Mesendoderm (in vitro differentiated cells): ENCODE measurements around the gene MOCOS.

Experiments
- DNase-seq: peaks from one replicate; pipeline ENCODE4 v3.0.0; 2013
- H2AK5ac ChIP-seq: 2 replicates; pipeline ENCODE4 v1.6.1; 2013; ENCODE audit warnings: low read length, inconsistent platforms
- H2BK120ac ChIP-seq: 2 replicates; pipeline ENCODE4 v1.6.1; 2013; ENCODE audit warnings: low read depth, mild to moderate bottlenecking, low read length, moderate library complexity, mixed read lengths
- H2BK15ac ChIP-seq: replicated peaks from 2 replicates; pipeline ENCODE4 v1.6.1; 2013; ENCODE audit warnings: low read depth, mild to moderate bottlenecking, moderate library complexity
- H2BK5ac ChIP-seq: 2 replicates; pipeline ENCODE4 v1.6.1; 2013; ENCODE audit warnings: low read length, inconsistent platforms
- H3K18ac ChIP-seq: 2 replicates; pipeline ENCODE4 v1.6.1; 2013; ENCODE audit warnings: mild to moderate bottlenecking, low read length, mixed read lengths
- H3K23ac ChIP-seq: one replicate; pipeline ENCODE4 v1.6.1; 2013; ENCODE audit warnings: low read length
- H3K27ac ChIP-seq: 2 replicates; pipeline ENCODE4 v1.5.1; 2013; ENCODE audit warnings: low read depth, mild to moderate bottlenecking, inconsistent platforms, low read length, moderate library complexity
- H3K27me3 ChIP-seq: 2 replicates; pipeline ENCODE4 v1.6.1; 2013; ENCODE audit warnings: low read length, control low read depth, mild to moderate bottlenecking, inconsistent platforms; ENCODE audit not compliant: insufficient read depth, poor library complexity
- H3K36me3 ChIP-seq: 2 replicates; pipeline ENCODE4 v1.6.1; 2013; ENCODE audit warnings: low read length, inconsistent platforms; ENCODE audit not compliant: control insufficient read depth, insufficient read depth
- H3K4ac ChIP-seq: one replicate; pipeline ENCODE4 v1.6.1; 2013; ENCODE audit warnings: low read depth, mild to moderate bottlenecking, low read length, moderate library complexity
- H3K4me1 ChIP-seq: 2 replicates; pipeline ENCODE4 v1.6.1; 2013; ENCODE audit warnings: low read depth, low read length, inconsistent platforms; ENCODE audit not compliant: control insufficient read depth
- H3K4me2 ChIP-seq: 2 replicates; pipeline ENCODE4 v1.6.1; 2013; ENCODE audit warnings: low read length
- H3K4me3 ChIP-seq: 2 replicates; pipeline ENCODE4 v1.5.1; 2013; ENCODE audit warnings: mild to moderate bottlenecking, low read length
- H3K56ac ChIP-seq: one replicate; pipeline ENCODE4 v1.6.1; 2013; ENCODE audit warnings: low read length
- H3K79me1 ChIP-seq: 2 replicates; pipeline ENCODE4 v1.6.1; 2013; ENCODE audit warnings: low read length, inconsistent platforms
- H3K79me2 ChIP-seq: 2 replicates; pipeline ENCODE4 v1.6.1; 2013; ENCODE audit warnings: mild to moderate bottlenecking, low read length; ENCODE audit not compliant: control insufficient read depth, insufficient read depth
- H3K9ac ChIP-seq: 2 replicates; pipeline ENCODE4 v1.6.1; 2013; ENCODE audit warnings: low read length, inconsistent platforms
- H4K5ac ChIP-seq: one replicate; pipeline ENCODE4 v1.6.1; 2013; ENCODE audit warnings: low read length
- H4K8ac ChIP-seq: one replicate; pipeline ENCODE4 v1.6.1; 2013; ENCODE audit warnings: low read depth, mild to moderate bottlenecking, control low read depth, low read length, moderate library complexity
- WGBS: extraction: QIAGEN DNeasy Blood & Tissue Kit; methylation state at CpG from one replicate; pipeline ENCODE4 v1.1.7; 2013; ENCODE audit warnings: low lambda C conversion rate, missing lambda C conversion rate; ENCODE audit not compliant: insufficient coverage; ENCODE audit errors: extremely low coverage; 5-methylcytosine and 5-hydroxymethylcytosine counted together

Gene MOCOS

DNA sequence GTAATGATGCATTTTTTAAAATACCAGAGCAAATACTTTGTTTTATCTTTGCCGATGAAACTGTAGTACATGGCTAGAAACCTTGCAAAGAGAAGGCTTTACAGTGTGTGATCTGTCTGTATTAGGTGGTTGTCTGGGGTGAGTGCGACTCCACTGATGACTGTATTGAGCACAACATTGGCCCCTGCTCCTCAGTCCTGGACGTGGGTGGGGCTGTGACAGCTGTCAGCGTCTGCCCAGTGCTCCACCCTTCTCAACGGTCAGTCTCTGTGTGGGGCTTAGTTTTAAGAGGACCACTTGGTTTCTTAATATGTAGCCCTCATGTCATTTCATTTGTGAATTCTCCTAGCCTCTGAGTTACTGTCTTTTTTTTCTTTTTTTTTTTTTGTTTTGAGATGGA, 17.4 kb upstream of the MOCOS start:
- no CpG with 5 or more reads among the region's 5 CpGs for WGBS
- Histone ChIP-seq H2BK5ac (no peak overlapping the region), H3K9ac (no peak overlapping the region)

DNA sequence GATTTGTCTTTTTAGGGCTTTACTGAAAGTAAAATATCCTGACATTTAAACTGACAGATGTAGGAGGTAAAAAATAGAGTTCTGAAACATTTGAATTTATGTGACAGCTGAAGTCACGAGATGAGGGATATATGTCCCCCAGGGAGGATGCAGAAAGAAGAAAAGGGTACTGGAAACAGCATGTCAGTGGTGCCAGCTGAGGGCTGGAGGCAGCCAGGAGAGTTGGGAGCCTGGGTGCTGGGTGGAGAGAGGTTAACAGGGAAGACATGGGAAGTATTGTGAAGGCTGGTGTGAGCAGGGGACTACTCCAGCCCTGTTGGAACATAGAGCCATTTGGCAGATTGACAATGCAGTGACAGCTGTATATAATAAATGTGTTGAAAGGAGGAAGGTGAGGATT, 11.8 kb upstream of the MOCOS start:
- no peaks in the 10 kb centered on the region for H3K79me2 ChIP-seq
- no peak overlapping the region for H2BK5ac ChIP-seq
- H2BK120ac ChIP-seq = no peak overlapping the region
- H3K23ac ChIP-seq = no peak overlapping the region
- no peak overlapping the region for H3K4me2 ChIP-seq
- H3K4me3 ChIP-seq = no peak overlapping the region
- H3K27me3 ChIP-seq = no peaks in the 10 kb centered on the region
- no peak overlapping the region for H3K27ac ChIP-seq
- no peak overlapping the region for H4K5ac ChIP-seq
- H3K18ac ChIP-seq = no peak overlapping the region
- no peaks in the 10 kb centered on the region for H3K79me1 ChIP-seq
- no peak overlapping the region for H2AK5ac ChIP-seq
- no peak overlapping the region for H4K8ac ChIP-seq
- H3K56ac ChIP-seq = no peak overlapping the region
- DNase-seq = no peak
- H3K4me1 ChIP-seq = no peaks in the 10 kb centered on the region
- H3K4ac ChIP-seq = no peak overlapping the region
- no peak overlapping the region for H3K9ac ChIP-seq
- H2BK15ac ChIP-seq = no peak overlapping the region
- no CpG with 5 or more reads among the region's 1 CpG for WGBS
- H3K36me3 ChIP-seq = peaks cover 4% of the 10 kb centered on the region

More for the DNA sequence above, 17.4 kb upstream of the MOCOS start:
- Histone ChIP-seq H4K8ac (no peak overlapping the region), H3K27me3 (no peaks in the 10 kb centered on the region), H3K23ac (no peak overlapping the region), H2BK120ac (no peak overlapping the region), H3K79me1 (no peaks in the 10 kb centered on the region), H3K4me3 (no peak overlapping the region), H2BK15ac (no peak overlapping the region), H3K4me1 (no peaks in the 10 kb centered on the region), H3K4ac (no peak overlapping the region), H3K79me2 (no peaks in the 10 kb centered on the region), H3K56ac (no peak overlapping the region), H2AK5ac (no peak overlapping the region), H3K36me3 (peaks cover 4% of the 10 kb centered on the region), H4K5ac (no peak overlapping the region), H3K18ac (no peak overlapping the region), H3K4me2 (no peak overlapping the region), H3K27ac (no peak overlapping the region)
- no peak for DNase-seq

DNA sequence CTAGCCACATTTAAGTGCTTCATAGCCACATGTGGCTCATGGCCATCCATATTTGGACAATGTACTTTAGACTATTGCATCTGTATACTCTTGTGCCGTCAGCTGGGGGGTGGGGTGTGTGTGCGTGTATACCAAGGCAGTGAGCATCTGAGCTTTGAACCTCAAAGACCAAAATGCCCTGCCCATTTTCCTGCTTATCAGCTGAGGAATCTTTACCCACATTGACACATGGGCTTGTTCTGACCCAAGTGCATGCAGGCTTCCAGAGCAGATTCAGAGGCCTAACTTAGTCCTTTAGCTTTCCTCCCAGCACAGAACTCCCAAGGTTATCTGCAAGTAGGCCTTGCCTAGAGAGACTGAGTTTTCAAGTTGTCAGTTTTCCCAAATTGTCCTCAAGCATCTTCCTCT, 11.1 kb upstream of the MOCOS start:
- Histone ChIP-seq H3K4me3 (no peak overlapping the region), H2BK5ac (no peak overlapping the region), H2BK120ac (no peak overlapping the region), H3K27me3 (no peaks in the 10 kb centered on the region), H3K9ac (no peak overlapping the region), H4K8ac (no peak overlapping the region), H3K4me2 (no peak overlapping the region), H3K56ac (no peak overlapping the region), H3K79me1 (no peaks in the 10 kb centered on the region), H3K18ac (no peak overlapping the region), H2BK15ac (no peak overlapping the region), H3K36me3 (peaks cover 4% of the 10 kb centered on the region), H3K4me1 (no peaks in the 10 kb centered on the region), H3K27ac (no peak overlapping the region), H3K4ac (no peak overlapping the region), H3K79me2 (no peaks in the 10 kb centered on the region), H2AK5ac (no peak overlapping the region), H4K5ac (no peak overlapping the region), H3K23ac (no peak overlapping the region)
- DNase-seq = no peak
- no CpG with 5 or more reads among the region's 2 CpGs for WGBS

DNA sequence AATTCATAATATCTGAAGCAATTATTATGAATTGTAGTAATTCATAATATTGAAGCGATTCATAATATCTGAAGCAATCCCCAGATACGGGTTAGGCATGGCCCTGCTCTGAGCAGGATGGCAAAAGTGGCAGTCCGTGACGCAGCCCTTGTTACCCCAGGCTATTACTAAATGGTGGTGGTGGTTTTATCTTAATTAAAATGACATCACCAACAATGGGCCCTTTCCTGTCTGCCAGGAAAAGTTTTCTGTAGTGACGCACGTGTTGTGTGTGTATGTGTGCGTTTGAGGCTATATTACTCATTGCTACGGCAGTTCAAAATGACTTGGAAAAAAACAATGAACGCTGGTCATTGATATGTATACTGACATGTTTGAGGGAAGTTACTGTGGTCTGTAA, 10.6 kb upstream of the MOCOS start:
- no peak for DNase-seq
- Histone ChIP-seq H3K18ac (no peak overlapping the region), H4K8ac (no peak overlapping the region), H3K4ac (no peak overlapping the region), H3K27ac (no peak overlapping the region), H3K36me3 (peaks cover 2% of the 10 kb centered on the region), H2BK120ac (no peak overlapping the region), H3K9ac (no peak overlapping the region), H3K4me1 (no peaks in the 10 kb centered on the region), H3K79me2 (no peaks in the 10 kb centered on the region), H3K27me3 (no peaks in the 10 kb centered on the region), H4K5ac (no peak overlapping the region), H3K56ac (no peak overlapping the region), H3K79me1 (no peaks in the 10 kb centered on the region), H3K23ac (no peak overlapping the region), H3K4me2 (no peak overlapping the region), H2AK5ac (no peak overlapping the region), H2BK5ac (no peak overlapping the region), H2BK15ac (no peak overlapping the region), H3K4me3 (no peak overlapping the region)
- WGBS = no CpG with 5 or more reads among the region's 9 CpGs

DNA sequence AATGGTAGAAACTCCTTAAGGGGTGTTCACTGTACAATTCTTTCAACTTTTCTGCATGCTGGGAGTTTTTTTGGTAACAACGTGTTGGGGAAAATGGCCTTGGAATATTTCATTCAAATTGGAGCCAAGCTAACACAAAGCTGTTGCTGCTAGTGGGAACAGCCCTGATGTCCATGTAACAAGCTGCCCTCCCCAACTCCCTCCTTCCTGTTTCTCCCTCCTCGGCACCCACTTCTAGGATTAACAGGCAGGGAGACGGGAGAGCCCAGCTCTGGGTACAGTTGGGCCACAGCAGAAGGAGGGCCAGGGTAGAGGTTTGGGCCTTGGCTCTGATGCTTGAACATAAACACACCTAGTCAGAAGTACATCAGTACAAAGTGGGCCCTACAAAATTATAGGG, 9.4 kb upstream of the MOCOS start:
- DNase-seq = no peak
- Histone ChIP-seq H2AK5ac (no peak overlapping the region), H3K18ac (no peak overlapping the region), H4K5ac (no peak overlapping the region), H2BK5ac (no peak overlapping the region), H3K23ac (no peak overlapping the region), H3K27me3 (no peaks in the 10 kb centered on the region), H4K8ac (no peak overlapping the region), H2BK120ac (no peak overlapping the region), H2BK15ac (no peak overlapping the region), H3K4me3 (no peak overlapping the region), H3K36me3 (peaks cover 2% of the 10 kb centered on the region), H3K4me1 (no peaks in the 10 kb centered on the region), H3K4ac (no peak overlapping the region), H3K4me2 (no peak overlapping the region), H3K27ac (no peak overlapping the region), H3K9ac (no peak overlapping the region), H3K79me2 (no peaks in the 10 kb centered on the region), H3K79me1 (no peaks in the 10 kb centered on the region), H3K56ac (no peak overlapping the region)
- no CpG with 5 or more reads among the region's 3 CpGs for WGBS

DNA sequence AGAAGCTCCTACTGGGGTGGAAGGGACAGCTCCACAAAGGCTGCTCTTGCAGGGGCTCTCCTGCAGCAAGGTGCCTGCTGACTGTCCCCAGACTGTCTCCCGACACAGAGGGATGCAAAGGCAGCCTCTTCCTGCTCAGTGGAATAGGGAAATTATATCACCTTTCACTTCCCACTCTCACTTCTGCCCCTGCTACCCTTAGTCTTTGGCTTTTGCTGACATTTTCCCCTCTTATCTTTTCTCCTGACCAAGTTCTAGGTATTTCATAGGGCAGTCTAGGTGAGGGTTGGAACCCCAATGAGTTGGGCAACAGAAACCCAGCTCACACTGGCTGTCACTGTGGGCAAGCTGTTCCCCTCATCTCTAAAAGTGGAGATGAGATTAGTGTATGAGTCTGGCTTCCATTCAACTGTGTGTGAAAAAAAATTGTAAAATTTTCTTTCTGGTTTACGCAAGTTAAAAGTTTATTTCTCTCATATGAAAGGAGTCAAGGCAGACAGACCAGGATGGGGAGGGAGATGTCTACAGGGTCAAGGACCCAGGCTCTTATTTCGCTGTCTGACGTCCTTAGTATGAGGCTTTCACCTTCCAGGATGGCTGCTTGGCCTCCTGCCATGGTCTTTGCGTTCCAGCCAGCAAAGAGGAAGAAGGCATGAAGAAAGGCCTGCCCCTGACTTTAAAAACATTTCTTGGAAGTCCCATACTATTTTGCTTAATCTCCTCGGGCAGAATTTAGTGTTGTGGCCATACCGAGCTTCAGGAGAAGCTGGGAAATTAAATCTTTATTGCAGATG, 7.5 kb upstream of the MOCOS start:
- Histone ChIP-seq H3K4me2 (no peak overlapping the region), H2AK5ac (no peak overlapping the region), H3K27ac (no peak overlapping the region), H3K4ac (no peak overlapping the region), H3K4me3 (no peak overlapping the region), H4K8ac (no peak overlapping the region), H3K18ac (no peak overlapping the region), H2BK15ac (no peak overlapping the region), H4K5ac (no peak overlapping the region), H3K9ac (no peak overlapping the region), H2BK120ac (no peak overlapping the region), H3K23ac (no peak overlapping the region), H3K79me2 (no peaks in the 10 kb centered on the region), H3K56ac (no peak overlapping the region), H2BK5ac (no peak overlapping the region), H3K27me3 (no peaks in the 10 kb centered on the region), H3K4me1 (no peaks in the 10 kb centered on the region), H3K36me3 (peaks cover 2% of the 10 kb centered on the region), H3K79me1 (no peaks in the 10 kb centered on the region)
- WGBS = no CpG with 5 or more reads among the region's 7 CpGs
- DNase-seq = no peak
